ENCODE data around the gene PABPC1L.

PABPC1L gene

GRCh38 chr20:44942264-44942973 lies 32.6 kb downstream of the PABPC1L start:
- DNase-seq (ENCODE audit: low spot score), result no peak

- no peak for DNase-seq (ENCODE audit: low spot score)
Measured at GRCh38 chr20:44943828-44944227, 34.0 kb downstream of the PABPC1L start.

- DNase-seq (ENCODE audit: low spot score), result no peak
Measured at GRCh38 chr20:44945261-44945660, 35.4 kb downstream of the PABPC1L start.

DNA sequence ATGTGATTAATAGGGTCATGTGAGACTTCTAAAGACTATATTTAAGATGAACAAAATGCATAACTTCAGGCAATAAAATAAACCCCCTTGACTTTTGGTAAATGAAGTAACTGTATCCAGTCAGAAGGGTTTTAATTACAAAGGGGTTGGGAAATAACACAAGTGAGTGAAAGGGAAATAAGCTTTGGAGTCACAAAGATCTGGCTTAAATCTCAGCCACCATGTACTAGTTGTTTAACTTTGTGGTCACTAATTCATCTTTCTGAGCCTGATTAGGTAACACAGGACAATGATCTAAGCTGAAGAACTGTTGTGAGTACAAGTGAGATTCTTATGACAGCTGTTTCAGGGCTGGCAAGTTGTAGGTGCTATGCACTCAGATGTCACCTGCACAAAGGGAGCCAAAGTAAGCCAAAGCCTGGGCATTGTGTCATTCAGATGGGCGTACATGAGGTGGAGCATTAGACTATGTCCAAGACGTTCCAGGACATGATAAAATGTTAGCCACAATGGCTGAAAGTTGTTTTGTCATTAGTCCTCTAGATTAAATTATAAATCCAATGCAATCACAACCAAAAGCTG lies 36.5 kb downstream of the PABPC1L start:
- DNase-seq (ENCODE audit: low spot score), result no peak

DNA sequence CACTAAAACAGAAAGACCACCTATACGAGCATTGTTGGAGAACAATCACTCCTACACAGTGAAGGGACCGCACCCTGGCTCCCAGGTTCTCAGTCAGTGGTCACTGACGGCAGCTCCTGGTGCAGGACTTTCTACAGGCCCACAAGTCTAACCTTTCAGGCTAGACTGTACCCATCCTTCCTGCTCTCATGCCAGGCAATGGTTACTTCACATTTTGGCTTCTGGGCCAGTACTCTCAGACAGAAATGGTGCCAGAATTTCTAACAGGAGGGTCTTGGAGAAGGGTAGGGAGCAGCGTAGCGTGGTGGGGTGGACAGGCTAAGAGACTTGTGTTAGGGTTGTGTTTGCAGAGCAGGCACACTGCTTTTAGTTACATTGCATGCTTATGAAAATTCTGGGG lies 38.2 kb downstream of the PABPC1L start:
- no peak for DNase-seq (ENCODE audit: low spot score)

DNA sequence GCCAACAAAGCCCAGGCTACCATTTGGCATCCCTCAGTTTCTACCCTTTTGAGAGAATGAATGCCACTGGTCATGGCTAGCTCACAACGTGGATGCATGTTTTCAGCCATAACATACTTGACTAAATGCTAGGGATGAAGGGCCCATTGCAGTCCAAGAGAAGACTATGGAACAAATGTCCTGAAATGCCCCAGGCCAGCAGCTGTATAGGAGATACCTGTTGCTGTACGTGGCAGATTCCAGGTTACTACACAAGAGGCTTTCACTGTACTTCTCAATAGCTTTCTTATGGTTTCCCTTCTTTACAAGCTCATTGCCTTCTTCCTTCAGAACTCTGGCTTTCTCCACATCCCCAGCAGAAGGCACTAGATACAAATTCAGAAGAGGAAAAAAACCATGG lies 38.7 kb downstream of the PABPC1L start:
- DNase-seq (ENCODE audit: low spot score), result no peak

- no peak for DNase-seq (ENCODE audit: low spot score)
Measured at GRCh38 chr20:44950368-44950767, 40.5 kb downstream of the PABPC1L start.

DNA sequence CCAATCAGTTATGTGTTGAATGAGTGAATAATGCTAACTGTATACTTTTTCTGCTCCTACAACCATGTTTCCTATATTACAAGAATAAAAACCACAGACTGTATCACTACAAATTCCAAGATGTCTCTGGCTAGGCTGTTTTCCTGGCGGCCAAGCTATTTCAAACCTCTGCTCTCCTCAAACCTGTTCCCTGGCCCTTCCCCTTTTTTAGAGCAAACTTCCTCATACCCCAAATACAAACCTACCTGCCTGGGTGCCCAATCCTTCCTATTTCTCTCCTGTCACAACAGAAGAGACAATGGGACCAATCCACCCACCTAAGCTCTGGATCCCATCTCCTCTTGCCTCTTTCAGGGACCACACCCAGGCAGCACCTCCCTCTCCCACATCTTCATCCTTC lies 42.9 kb downstream of the PABPC1L start:
- DNase-seq (ENCODE audit: low spot score), result no peak

DNA sequence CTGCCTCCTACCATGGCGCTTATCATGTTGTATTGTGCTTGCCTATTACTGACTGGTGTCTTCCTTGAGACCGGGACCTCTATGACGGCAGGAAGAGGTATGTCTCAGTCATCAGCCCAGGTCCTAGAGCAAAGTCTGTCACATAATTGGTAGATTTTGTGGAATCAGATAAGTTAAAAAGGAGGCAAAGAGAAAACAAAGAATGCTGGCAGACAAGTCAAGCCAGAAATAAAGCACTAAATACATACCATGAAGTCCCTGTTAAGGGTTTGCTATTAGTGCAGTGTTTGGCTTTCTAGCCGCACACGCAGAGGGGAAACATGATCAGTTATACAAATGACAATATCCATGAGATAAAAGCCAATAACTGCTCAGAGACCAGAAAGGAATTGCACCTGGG lies 44.4 kb downstream of the PABPC1L start:
- DNase-seq (ENCODE audit: low spot score), result no peak

DNA sequence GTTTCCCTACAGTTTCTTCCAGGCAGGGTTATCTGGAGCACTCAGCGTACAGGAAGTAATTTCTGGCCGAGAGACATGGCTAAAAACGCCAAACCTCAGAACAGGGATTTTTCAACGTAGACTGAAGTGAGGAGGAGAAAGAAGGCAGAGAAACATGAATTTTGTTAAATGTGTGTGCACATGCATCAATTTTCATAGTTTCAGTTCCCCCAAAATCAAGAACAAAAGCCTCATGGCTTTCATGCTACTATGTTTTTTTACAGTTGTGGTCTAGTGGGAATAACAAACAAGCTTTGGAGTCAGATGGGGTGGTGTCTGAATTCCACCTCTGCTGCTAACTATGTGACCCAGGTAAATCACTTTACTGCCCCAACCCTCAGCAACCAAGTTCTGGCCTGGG lies 45.4 kb downstream of the PABPC1L start:
- DNase-seq (ENCODE audit: low spot score), result no peak

DNA sequence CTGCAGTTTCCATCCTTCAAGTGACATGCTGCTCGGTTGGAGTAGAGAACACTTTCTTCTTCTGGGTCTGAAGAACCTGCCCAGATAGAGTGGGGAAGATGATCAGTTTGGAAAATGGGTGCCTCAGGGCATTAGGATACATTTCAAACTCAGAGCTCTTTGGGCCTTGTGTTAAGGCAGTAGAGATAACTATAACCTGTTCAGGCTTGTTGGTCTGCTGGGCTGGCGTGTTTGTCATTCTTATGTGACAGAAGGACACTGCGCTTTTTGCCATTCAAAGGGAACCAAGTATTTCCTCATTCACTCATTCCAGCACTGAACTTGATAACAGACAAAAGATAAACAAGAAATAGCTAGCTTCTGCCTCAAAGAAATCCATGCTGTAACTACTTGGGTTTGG lies 46.5 kb downstream of the PABPC1L start:
- DNase-seq (ENCODE audit: low spot score), result no peak

GRCh38 chr20:44958276-44958675 lies 48.4 kb downstream of the PABPC1L start:
- DNase-seq (ENCODE audit: low spot score), result no peak

GRCh38 chr20:44959082-44959637 lies 49.3 kb downstream of the PABPC1L start:
- DNase-seq (ENCODE audit: low spot score), result no peak

DNA sequence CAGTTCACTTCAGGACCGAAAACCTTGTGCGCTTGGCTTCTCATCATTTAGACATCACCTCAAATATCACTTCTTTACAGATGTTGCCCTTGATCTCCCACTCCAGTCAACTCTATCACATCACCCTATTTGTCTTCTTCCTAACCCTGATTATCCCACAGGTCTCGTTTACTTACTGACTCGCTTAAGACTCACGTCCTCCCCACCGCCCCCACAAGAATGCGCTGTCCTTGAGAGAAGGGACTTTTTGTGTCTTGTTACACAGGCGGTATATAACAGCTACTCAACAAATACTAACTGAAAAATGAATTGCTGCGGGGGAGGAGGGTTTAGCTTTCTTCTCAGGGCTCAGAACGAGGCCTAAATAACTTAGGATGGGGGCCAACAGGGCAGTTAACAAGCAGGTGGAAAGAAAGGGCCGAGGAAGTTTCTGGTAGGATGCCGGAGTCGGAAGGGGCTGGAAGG lies 49.8 kb downstream of the PABPC1L start:
- DNase-seq (ENCODE audit: low spot score), result peak; percentile 34

GRCh38 chr20:44960103-44960852 lies 50.4 kb downstream of the PABPC1L start, which contains the start of gene TOMM34:
Gene TOMM34, minus strand, starts transcription at chr20:44960397. Its CDS starts 64 bp downstream, at chr20:44960333.
- peak; percentile 95 for DNase-seq (ENCODE audit: low spot score)

DNA sequence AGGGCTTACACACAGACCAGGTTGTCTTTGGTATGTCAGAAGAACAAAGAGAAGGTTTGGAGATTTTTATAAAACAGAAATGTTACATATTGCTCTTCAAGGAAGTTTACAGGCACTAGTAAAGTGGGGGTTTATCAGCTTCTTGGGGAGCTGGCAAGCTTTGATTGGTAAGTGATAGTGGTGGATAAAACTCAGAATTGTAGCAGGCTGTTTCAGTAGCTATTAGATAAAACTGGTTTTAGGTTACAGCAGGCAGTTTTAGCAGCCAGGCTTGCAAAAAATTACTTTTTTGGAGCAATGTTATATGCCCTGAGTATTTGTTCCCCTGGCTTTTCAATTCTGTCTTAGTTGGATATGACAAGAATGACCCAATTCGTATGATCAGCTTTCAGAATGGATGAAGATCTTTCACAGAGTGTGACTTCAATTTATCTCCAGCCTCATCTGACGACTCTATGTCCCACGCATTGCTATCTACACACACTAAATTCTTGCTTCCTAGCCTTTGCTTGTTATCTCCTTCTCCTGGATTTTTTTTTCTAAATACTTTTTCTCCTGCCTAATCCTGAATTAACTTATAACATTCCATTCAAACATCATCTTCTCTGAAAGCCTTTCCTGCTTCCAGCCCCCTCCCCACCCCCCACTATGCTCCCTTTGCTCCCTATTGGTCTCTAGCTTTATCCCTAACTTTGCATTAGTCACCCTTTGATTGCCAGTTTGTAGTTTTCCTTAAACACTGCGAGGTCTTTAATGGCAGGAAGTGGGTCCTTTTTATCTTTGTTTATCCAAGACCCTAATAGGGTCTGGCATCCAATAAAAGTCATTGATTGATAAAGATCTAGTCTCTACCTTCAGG lies 51.4 kb downstream of the PABPC1L start:
- peak; percentile 5 for DNase-seq (ENCODE audit: low spot score)

DNA sequence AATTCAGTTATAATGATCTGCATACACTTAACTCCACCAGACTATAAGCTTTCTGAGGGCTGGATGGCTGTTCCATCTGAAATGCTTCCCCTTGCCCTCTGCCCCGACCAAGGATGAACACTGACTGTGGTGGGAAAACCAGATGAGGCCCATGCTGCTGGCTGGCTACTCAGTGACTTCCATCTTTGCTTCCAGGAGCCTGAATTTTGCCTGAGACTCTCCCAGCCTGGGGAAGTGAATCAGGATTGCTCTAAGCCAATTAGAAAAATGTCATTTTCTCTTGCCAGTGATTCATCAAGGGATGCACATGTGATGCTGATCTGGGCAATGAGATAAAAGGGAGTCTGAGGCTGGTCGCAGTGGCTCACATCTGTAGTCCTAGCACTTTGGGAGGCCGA lies 52.0 kb downstream of the PABPC1L start:
- no peak for DNase-seq (ENCODE audit: low spot score)

GRCh38 chr20:44962483-44962882 lies 52.6 kb downstream of the PABPC1L start:
- peak; percentile 32 for DNase-seq (ENCODE audit: low spot score)

GRCh38 chr20:44963325-44964215 lies 53.7 kb downstream of the PABPC1L start:
- no peak for DNase-seq (ENCODE audit: low spot score)

DNA sequence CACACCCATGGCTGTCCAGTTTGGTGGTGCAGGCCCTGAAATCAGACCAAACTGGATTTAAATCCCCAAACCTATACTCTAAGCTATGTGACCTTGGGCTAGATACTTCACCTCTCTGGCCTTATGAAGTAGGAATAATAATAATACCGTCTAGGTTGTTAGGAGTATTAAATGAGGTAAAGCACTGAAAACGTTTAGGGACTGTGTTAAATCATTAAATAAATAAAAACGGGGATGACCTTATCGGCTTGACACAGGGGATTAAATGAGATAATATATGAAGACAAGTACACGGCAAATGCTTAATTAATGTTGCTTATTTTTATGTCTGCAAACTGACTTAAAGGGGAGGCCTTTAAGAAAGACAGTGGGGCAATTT lies 55.8 kb downstream of the PABPC1L start:
- DNase-seq (ENCODE audit: low spot score), result no peak
